Astrocyte (in vitro differentiated cells and primary cell): Measurements from ENCODE around the gene NDRG4. TPM values are rescaled to one million over a fixed set of nuclear protein-coding genes. Genes with fewer than 3 reads are reported as not detected.

Source experiments
- DNase-seq: peaks from one replicate; pipeline ENCODE4 v3.0.0-alpha.2; 2010; ENCODE audit warnings: low read depth
- FAIRE-seq: peaks from 2 replicates; lab custom pipeline; 2011; peaks lifted over from hg19 to GRCh38; lab: Jason Lieb, UNC
- H2AFZ ChIP-seq: 2 replicates; pipeline ENCODE4 v1.6.0; 2012; ENCODE audit warnings: low read depth, low read length, inconsistent platforms
- H3K27ac ChIP-seq: 2 replicates; pipeline ENCODE4 v1.5.1; 2011; ENCODE audit warnings: low read depth, low read length, inconsistent platforms
- H3K27me3 ChIP-seq: 2 replicates; pipeline ENCODE4 v1.6.0; 2011; ENCODE audit warnings: low read length, inconsistent platforms; ENCODE audit not compliant: insufficient read depth
- H3K36me3 ChIP-seq: 2 replicates; pipeline ENCODE4 v1.5.1; 2011; ENCODE audit warnings: low read length, inconsistent platforms; ENCODE audit not compliant: insufficient read depth
- H3K4me1 ChIP-seq: 2 replicates; pipeline ENCODE4 v1.5.1; 2011; ENCODE audit warnings: low read length, inconsistent platforms; ENCODE audit not compliant: insufficient read depth
- H3K4me2 ChIP-seq: 2 replicates; pipeline ENCODE4 v1.6.0; 2012; ENCODE audit warnings: low read length, inconsistent platforms
- H3K4me3 ChIP-seq: 2 replicates; pipeline ENCODE4 v1.5.1; 2011; ENCODE audit warnings: low read depth, mild to moderate bottlenecking, low read length, inconsistent platforms; ENCODE audit not compliant: insufficient read depth
- H3K79me2 ChIP-seq: 2 replicates; pipeline ENCODE4 v1.6.0; 2012; ENCODE audit warnings: mild to moderate bottlenecking, low read length, inconsistent platforms; ENCODE audit not compliant: insufficient read depth
- H3K9ac ChIP-seq: 2 replicates; pipeline ENCODE4 v1.6.0; 2012; ENCODE audit warnings: mild to moderate bottlenecking, low read length, inconsistent platforms
- H3K9me3 ChIP-seq: 2 replicates; pipeline ENCODE4 v1.5.1; 2012; ENCODE audit warnings: low read depth, mild to moderate bottlenecking, low read length, inconsistent platforms; ENCODE audit not compliant: insufficient read depth
- H4K20me1 ChIP-seq: 2 replicates; pipeline ENCODE4 v1.6.0; 2012; ENCODE audit warnings: low read length, inconsistent platforms; ENCODE audit not compliant: insufficient read depth
- H3K27ac Mint-ChIP-seq: one replicate; pipeline ENCODE4 v1.8.0; 2021; ENCODE audit warnings: mild to moderate bottlenecking, mixed read lengths; ENCODE audit not compliant: unreplicated experiment
- H3K27me3 Mint-ChIP-seq: one replicate; pipeline ENCODE4 v1.8.0; 2021; ENCODE audit warnings: low read depth, mixed read lengths; ENCODE audit not compliant: unreplicated experiment
- H3K36me3 Mint-ChIP-seq: one replicate; pipeline ENCODE4 v1.8.0; 2021; ENCODE audit warnings: low read depth, mixed read lengths; ENCODE audit not compliant: unreplicated experiment
- H3K4me1 Mint-ChIP-seq: one replicate; pipeline ENCODE4 v1.8.0; 2021; ENCODE audit warnings: low read depth, mixed read lengths; ENCODE audit not compliant: unreplicated experiment
- H3K4me3 Mint-ChIP-seq: one replicate; pipeline ENCODE4 v1.8.0; 2021; ENCODE audit warnings: mild to moderate bottlenecking, moderate library complexity, mixed read lengths; ENCODE audit not compliant: unreplicated experiment
- H3K9me3 Mint-ChIP-seq: one replicate; pipeline ENCODE4 v1.8.0; 2021; ENCODE audit warnings: mild to moderate bottlenecking, mixed read lengths; ENCODE audit not compliant: unreplicated experiment
- CTCF ChIP-seq: IDR thresholded peaks from 2 replicates; pipeline ENCODE4 v1.5.1; 2011; ENCODE audit warnings: low read depth, mild to moderate bottlenecking, inconsistent platforms, low read length, moderate library complexity; ENCODE audit not compliant: insufficient read depth
- EZH2 ChIP-seq: IDR thresholded peaks from 2 replicates; pipeline ENCODE4 v1.6.1; 2012; ENCODE audit warnings: mild to moderate bottlenecking, low read length, inconsistent platforms; ENCODE audit not compliant: insufficient read depth
- total RNA-seq: library from RNA; stranded (reverse); gene quantifications from 2 replicates; pipeline ENCODE4 v1.2.1, GENCODE V29; 2021

The NDRG4 gene
- total RNA-seq, 1 donor from 2014 or later, result 21.9 TPM

DNA sequence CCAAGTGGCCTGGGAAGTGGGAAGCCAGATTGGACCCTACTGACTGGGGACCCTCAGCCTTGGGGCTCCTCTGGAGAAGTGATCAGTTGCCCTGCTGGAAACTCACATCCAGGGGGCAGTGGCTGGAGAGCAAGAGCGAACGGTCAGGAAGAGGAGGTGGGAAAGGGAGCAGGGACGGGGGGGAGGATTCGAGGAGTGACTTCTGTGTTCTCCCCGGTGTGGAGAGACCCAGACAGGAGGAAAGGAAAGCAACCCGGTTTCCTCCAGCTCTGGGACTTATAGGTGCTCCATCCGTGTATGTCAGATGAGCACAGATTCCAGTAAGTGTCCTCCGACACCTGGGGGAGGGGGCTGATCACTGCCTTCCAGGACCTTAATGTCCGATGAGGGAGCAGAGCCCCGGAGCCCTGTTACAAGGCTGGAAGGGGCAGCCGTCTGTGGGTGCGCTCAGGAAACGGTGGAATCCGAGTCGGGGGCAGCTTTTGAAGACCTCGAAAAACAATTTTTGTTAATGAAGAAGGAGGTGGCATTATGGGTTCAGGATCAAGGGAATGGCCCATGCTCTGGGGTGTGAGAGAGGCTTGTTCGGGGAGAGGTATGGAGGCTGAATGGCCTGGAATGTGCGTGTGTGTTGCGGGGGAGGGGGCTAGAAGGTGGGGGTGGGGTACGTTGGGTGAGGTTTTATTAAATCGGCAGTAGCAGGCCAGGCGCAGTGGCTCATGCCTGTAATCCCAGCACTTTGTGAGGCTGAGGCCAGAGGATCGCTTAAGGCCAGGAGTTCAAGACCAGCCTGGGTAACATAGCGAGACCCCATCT, 34.8 kb upstream of the NDRG4 start:
- Histone ChIP-seq H3K27me3 (peaks cover 37% of the 10 kb centered on the region), H3K27ac (no peak overlapping the region), H3K4me3 (no peak overlapping the region), H3K9ac (no peak overlapping the region), H3K9me3 (no peaks in the 10 kb centered on the region), H3K4me2 (peak overlapping the region; percentile 73), H4K20me1 (no peaks in the 10 kb centered on the region), H3K79me2 (no peaks in the 10 kb centered on the region), H3K36me3 (no peaks in the 10 kb centered on the region), H3K4me1 (peaks cover 3% of the 10 kb centered on the region), H2AFZ (peak overlapping the region; percentile 26)
- TF ChIP-seq EZH2, result peak; percentile 27
- TF ChIP-seq CTCF, result no peak
- DNase-seq (no peak), FAIRE-seq (no peak)
- Mint-ChIP-seq H3K4me3 (peak overlapping the region; percentile 79), H3K9me3 (no peaks in the 10 kb centered on the region), H3K27ac (peak overlapping the region; percentile 5), H3K36me3 (no peaks in the 10 kb centered on the region), H3K27me3 (peaks cover 69% of the 10 kb centered on the region), H3K4me1 (peaks cover 1% of the 10 kb centered on the region)

- H2AFZ ChIP-seq, result no peak overlapping the region
- no peak overlapping the region for H3K27ac ChIP-seq
- TF ChIP-seq EZH2 (no peak), CTCF (no peak)
- Mint-ChIP-seq H3K27me3 (peaks cover 70% of the 10 kb centered on the region), H3K9me3 (no peaks in the 10 kb centered on the region), H3K4me1 (peaks cover 1% of the 10 kb centered on the region), H3K27ac (no peak overlapping the region), H3K4me3 (no peak overlapping the region), H3K36me3 (no peaks in the 10 kb centered on the region)
- H3K4me1 ChIP-seq, result peaks cover 3% of the 10 kb centered on the region
- DNase-seq, result no peak
- H3K36me3 ChIP-seq, result no peaks in the 10 kb centered on the region
- no peak for FAIRE-seq
- H3K9ac ChIP-seq, result no peak overlapping the region
- H3K79me2 ChIP-seq, result no peaks in the 10 kb centered on the region
- no peak overlapping the region for H3K4me3 ChIP-seq
- no peaks in the 10 kb centered on the region for H4K20me1 ChIP-seq
- no peak overlapping the region for H3K4me2 ChIP-seq
- H3K27me3 ChIP-seq, result peaks cover 37% of the 10 kb centered on the region
- H3K9me3 ChIP-seq, result no peaks in the 10 kb centered on the region
These were observed 34.1 kb upstream of the NDRG4 start for GRCh38 chr16:58465817-58466216.

- H3K27me3 Mint-ChIP-seq, result peaks cover 67% of the 10 kb centered on the region
- no peak overlapping the region for H3K4me3 Mint-ChIP-seq
- no peak overlapping the region for H3K27ac ChIP-seq
- FAIRE-seq, result no peak
- no peak overlapping the region for H3K4me2 ChIP-seq
- no peak overlapping the region for H3K27ac Mint-ChIP-seq
- no peaks in the 10 kb centered on the region for H3K9me3 ChIP-seq
- no peaks in the 10 kb centered on the region for H3K36me3 Mint-ChIP-seq
- no peak for DNase-seq
- H3K9me3 Mint-ChIP-seq, result no peaks in the 10 kb centered on the region
- no peak overlapping the region for H3K9ac ChIP-seq
- no peak overlapping the region for H2AFZ ChIP-seq
- no peaks in the 10 kb centered on the region for H3K79me2 ChIP-seq
- H3K4me3 ChIP-seq, result no peak overlapping the region
- H3K27me3 ChIP-seq, result peaks cover 37% of the 10 kb centered on the region
- H3K36me3 ChIP-seq, result no peaks in the 10 kb centered on the region
- H3K4me1 ChIP-seq, result peaks cover 3% of the 10 kb centered on the region
- peaks cover 1% of the 10 kb centered on the region for H3K4me1 Mint-ChIP-seq
- no peaks in the 10 kb centered on the region for H4K20me1 ChIP-seq
- TF ChIP-seq CTCF (no peak), EZH2 (no peak)
These were observed 33.5 kb upstream of the NDRG4 start for GRCh38 chr16:58466396-58466795.
